GM21381 (cell line): Measurements from ENCODE around the gene CARNS1.

Experiments
- ATAC-seq: cut with Tn5 transposase; IDR thresholded peaks from one replicate; pipeline ENCODE4 v1.9.1; 2021; ENCODE audit warnings: mild to moderate bottlenecking, moderate library complexity; ENCODE audit not compliant: unreplicated experiment

The CARNS1 gene

DNA sequence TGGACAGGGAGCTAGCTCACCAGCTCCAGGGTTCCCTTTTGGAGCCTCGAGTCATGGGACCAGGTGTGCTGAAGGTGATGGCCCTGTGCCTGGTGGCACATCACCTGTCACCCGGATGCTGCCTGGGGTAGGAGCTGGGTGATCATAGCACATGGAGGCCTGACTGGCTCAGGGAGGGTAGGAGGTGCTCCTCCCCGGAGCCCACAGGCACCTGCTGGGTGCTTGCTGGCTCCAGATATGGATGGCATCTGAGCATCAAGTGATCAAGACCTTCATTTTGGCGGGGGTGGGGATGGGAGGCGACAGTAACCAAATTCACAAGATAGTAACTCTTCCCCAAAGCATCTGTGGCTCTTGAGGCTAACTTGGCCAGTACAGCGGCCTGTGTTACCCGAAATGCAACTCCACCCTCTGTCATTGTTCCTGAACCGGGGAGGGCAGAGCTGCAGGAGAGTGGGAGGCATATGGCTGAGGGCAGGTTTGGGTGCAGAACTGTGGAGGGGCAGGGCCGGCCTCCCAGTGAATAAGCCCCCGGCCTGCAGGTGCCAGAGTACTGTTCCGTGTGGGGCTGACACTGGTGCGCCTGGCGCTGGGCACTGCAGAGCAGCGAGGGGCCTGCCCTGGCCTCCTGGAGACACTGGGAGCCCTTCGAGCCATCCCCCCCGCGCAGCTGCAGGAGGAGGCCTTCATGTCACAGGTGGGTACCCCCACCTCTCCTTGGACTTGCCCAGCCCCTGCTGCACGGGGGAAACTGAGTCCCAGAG, 6.9 kb upstream of the CARNS1 start:
- ATAC-seq = peak; percentile 4

DNA sequence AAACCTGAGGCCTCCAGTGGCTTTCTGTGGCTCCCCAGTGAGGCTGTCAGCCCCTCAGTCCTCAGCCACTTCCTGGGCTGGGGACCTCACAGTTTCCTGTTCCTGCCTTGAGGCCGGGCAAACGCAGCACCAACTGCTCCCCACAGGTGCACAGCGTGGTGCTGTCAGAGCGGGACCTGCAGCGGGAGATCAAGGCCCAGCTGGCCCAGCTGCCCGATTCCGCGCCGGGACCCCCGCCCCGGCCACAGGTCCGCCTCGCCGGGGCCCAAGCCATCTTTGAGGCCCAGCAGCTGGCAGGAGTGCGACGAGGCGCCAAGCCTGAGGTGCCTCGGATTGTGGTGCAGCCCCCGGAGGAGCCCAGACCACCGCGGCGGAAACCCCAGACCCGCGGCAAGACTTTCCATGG, 6.2 kb upstream of the CARNS1 start:
- peak; percentile 47 for ATAC-seq

DNA sequence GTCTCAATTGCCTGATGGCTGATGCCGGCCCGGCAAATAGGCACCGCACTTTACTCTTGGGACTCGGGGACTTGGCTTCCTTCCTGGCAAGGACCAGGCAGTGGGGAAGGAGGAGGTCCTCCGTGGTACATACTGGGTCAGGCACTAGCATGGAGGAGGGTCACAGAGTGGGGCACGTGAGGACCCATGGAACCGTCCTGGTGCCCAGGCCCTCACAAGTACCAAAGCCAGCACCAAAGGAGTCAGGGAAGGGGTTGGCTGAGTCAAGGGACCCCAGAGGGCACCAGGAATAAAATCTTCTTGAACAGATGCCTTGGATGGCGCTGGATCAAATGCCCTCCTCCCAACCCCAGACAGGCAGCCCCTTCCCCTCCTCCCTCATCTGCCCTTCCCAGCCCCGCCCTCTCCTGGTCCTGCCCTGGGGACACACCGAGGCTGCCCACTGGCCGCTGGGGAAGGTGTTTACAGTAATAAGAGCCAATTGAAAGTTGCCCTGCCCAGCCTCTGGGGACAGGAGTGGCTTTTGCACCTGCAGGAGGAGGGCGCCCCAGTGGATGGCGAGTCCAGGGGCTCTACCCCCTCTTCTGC, 5.6 kb upstream of the CARNS1 start:
- ATAC-seq = no peak

DNA sequence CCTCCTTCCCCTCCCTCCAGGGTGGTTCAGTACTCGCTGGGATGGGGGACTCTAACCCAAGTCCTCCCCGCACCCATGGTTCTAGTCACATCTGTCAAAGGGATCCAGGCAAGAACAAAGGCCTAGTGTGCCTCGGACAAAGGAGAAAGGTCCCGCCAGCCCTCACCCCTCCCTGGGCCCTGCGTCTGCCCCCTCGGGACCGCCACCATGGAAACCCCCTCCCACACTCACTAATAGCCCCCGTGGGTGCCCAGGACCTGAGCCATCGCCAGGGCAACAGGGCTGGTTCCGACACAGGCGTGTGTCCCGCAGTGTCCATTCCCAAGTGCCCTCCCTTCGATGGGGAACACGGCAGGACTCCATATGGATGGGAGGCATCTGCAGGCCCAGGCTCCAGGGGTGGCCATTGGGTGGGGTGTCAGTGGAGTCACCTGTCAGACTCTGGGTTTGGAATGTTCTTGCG, 5.1 kb upstream of the CARNS1 start:
- no peak for ATAC-seq

DNA sequence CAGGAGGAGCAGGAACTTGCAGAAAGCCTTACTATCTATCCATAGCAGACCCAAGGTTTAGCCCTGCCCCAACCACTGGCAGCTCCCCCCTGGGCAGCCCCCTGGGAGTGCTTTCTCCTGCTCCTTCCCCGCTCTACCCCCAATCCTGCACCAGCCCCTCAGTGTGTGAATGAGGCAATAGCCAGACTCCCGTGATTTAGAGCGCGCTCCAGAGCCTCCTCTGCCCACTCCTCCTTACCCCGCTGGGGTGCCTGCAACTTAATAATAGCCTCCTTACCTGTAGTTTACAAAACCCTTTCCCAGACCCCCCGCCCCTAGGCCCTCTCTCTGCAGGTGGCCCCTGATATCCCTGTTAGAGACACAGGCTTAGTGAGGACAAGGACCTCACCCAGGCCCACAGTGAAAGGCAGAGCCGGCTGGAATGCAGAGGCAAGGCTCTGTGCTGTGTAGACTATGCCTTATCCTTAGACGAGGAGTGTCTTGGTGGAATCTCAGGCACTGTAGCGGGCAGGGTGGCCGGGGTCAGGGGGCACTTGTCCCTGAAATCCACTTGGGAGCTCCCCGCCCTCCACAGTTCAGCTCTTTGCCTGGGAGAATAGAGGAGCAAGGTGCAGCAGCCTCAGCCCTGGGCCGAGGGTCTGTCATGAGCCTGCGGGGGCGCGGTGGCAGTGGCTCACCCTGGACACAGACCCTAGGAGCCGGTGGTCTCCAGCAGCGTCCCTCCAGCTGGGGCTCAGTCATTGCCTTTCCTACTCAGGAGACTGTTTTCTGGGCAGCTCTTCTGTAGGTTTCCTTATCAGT, 4.3 kb upstream of the CARNS1 start:
- no peak for ATAC-seq

DNA sequence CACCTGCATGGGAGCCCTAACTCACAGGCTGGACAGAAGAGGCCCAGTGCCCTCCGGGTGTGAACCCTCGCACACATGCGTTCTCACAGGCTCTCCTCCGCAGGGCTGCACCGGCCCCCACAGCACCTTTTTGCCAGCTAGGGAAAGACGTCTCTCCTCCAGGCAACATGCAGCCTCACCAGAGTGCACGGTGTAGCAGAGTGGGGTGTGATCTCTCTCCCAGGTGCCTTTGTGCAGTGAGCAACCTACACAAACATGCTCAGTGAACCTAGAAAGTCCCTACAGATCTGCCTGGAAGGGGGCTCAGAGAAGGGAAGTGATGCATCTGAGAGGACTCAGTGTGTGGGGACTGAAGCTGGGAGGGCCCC, 3.7 kb upstream of the CARNS1 start:
- ATAC-seq = no peak

DNA sequence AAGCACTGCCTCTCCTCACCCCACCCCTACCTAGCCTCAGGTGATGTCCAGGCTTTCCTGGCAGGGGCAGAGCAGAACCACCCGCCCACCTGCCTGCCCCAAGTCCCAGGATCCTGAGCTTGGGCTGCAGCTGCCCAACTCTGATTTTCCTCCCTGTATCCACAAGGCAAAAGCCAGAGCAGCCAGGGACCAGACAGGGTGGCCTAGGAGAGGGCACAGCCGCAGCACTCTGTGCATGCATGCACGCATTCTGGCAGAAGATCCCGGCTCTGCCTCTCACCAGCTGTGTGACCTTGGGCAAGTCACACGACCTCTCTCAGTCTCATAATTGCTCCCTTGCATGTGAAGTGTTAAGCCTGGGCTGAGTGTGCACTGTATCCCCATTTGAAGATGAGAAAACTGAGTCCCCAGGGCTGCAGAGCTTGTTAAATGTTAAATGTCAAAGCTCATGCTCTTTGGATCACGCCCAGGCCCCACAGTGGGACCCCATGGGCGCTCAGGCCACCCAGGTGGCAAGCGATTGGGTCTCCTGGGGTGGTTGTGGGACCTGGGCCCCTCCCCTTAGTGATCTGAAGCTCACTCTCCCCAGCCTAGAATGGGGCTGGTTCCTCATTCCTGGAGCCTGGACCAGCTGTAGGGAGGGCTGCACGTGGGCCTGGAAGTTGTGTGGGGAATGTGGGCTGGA, 2.8 kb upstream of the CARNS1 start:
- ATAC-seq = no peak

DNA sequence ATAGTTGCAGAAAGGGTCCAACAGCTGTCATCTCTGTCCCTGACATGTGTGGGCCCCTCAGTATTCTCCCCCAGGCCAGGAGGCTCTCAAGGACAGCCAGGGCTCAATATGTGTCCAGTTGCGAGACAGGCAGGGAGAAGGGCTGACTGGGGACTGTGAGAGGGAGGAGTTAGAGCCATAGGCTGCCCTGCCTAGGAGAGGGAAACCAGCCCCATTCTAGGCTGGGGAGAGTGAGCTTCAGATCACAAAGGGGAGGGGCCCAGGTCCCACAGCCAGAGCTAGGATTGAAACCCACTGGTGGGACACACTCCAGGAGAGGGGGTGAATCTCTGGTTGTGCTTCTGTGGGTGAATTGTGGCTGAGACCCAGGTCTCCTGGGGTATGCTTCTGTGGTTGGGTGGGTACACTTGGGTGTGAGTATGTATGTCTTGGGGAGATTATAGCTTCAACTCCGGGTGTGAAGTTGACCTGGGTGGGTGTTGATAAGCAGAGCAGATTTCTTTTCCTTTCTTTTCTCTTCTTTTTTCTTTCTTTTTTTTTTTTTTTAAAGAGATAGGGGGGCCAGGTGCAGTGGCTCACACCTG, 2.1 kb upstream of the CARNS1 start:
- no peak for ATAC-seq

DNA sequence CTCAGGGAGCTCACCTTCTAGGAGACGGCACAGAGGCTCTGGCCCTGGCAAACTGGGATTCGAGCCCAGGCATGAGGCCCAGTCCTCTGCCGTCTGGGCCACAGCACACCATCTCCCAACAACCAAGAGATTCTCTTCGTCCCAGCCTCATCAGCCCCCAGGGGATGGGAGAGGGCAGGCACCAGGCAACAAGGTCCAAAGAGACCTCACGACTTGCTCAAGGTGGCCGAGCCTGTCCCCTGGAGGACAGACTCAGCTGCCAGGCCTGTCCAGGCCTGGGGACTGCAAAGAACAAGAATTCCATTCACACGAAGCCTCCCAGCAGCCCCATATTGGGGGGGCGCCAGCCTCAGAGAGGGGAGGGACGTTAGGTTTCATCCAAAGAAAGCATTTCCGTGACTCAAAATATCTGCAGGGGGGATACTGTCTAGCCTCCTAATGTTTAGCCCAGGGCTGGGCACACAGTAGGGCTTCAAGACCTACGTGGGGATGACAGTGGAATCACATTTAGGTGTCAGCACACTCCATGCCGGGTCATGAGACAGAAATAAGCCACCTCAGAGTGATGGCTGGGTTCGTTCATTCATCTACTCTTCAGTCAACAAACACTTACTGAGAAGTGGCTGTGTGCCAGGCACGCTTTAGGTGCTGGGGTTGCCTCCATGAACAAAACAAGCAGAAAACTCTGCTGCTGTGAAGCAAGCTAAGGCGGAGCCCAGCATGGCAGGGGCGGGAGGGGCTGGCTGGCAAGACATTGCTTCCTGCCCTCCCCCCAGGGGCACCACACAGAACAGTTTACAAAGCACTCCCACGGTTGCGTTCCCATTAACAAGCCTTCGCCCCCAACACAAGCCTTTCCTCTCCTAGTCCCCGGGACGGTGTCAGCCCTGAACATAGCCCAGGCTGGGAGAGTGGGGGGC, 1.2 kb downstream of the CARNS1 start:
- no peak for ATAC-seq

DNA sequence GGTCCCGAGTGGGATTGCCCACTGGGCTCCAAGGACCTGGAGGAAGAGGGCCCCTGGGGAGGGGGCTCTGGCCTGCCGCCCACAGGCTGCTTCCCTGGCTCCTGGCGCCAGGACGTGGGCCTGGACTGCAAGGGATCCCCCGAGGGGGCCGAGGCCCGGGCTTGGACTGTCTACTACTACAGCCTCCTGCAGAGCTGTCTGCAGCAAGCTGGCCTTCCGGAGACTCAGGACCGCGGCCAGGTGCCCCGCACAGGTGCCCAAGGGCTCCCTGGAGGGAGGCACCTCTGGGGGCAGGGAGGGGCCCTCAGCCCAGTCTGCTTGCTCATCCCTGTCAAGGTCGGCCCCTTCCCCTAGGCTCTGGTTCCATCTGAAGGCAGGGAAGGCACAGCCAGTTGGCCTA, 1.9 kb downstream of the CARNS1 start:
- no peak for ATAC-seq

DNA sequence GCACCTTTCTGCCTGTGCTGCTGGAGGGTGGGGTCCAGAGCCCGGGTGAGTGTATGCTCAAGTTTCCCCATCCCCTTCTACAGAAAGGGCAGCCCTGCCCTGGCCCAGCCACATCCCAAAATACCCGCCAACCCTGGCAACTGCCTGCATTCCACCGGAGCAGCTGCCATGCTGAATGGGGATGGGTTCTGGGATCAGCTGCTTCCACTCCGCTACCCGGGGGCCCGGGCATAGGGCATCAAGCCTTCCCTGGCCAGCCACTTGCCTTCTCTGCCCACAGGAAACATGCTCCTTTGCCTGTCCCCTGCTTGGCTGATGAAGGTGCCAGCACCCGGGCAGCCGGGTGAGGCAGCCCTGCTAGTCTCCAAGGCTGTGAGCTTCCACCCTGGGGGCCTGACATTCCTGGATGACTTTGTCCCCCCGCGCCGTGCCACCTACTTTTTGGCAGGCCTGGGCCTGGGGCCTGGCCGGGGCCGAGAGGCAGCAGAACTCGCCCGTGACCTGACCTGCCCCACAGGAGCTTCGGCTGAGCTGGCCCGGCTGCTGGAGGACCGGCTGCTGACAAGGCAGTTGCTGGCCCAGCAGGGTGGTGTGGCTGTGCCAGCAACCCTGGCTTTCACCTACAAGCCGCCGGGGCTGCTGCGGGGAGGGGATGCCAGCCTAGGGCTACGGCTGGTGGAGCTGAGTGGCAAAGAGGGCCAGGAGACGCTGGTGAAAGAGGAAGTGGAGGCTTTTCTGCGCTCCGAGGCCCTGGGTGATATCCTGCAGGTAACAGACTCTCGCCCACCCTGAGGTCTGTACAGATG, 3.2 kb downstream of the CARNS1 start:
- ATAC-seq = no peak

DNA sequence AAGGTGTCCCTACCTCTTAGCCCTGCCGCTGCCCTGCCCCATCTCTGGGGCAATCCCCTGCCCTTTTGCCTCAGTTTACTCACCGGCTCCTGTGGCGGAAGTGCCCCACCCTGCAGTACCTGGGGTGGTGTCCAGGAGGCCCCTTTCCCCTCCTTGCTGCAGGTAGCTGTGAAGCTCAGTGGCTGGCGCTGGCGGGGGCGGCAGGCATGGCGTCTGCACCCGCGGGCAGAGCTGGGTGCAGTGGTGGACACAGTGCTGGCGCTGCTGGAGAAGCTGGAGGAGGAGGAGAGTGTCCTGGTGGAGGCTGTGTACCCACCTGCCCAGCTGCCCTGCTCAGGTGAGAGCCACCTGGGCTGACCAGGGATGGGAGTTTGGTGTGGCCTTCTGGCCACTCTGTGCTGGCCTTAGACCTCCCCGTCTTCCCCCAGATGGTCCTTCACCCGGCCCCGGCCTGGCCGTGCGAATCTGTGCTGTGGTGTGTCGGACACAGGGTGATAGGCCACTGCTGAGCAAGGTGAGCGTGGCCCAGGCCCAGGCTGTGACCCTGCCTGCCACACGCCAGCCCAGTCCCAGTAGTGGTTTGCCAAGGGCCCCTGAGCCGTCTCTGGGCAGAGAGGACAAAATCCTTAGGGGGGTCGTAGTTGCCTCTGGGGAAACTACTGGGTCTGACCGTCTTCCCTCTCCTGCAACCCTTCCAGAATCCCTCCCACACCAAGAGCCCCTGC, 4.0 kb downstream of the CARNS1 start:
- no peak for ATAC-seq

DNA sequence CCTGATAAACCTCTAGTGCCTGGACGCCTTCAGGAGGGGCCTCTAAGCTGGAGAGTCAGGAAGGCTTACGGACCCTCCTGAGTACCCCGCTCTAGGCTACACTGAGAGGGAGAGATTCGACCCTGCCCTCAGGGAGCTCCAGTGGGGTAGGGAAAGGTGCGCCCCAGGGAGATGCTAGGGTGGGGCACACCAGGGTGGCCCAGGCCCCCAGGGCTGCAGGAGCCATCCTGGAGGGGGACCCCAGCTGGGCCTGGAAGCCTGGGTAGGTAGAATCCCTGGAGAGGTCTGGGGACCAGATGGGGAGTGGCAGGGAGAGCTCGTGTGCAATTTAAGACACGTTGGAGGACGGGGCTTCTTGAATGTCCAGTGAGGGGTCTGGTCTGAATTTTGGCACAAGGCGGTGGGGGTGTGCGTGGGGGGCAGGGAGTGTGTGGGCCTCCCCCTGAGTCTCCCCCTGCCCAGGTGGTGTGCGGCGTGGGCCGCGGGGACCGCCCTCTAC, 4.7 kb downstream of the CARNS1 start:
- no peak for ATAC-seq

DNA sequence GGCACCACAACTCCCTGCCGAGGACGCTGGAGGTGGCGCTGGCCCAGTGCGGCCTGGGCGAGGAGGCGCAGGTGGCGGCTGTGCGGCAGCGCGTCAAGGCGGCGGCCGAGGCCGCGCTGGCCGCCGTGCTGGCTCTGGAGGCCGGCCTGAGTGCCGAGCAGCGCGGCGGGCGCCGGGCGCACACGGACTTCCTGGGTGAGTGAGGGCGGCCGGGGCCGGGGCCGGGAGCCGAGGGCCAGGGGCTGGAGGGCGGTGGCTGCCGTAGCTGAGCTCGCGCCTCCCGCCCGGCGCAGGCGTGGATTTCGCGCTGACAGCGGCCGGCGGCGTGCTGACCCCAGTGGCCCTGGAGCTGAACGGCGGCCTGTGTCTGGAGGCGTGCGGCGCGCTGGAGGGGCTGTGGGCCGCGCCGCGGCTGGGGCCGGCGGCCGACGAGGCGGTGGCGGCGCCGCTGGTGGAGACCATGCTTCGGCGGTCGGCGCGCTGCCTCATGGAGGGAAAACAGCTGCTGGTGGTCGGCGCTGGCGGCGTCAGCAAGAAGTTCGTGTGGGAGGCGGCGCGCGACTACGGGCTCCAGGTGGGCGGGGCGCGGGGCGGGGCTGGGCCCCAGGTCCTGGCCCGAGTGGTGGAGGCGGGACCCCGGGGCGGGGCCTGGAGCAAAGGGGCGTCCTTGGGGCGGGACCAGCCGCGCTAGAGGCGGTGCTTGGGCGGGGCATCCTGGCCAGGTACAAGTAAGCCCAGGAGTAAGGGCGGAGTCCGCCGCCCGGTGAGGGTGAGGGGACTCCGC, 5.4 kb downstream of the CARNS1 start:
- peak; percentile 79 for ATAC-seq

DNA sequence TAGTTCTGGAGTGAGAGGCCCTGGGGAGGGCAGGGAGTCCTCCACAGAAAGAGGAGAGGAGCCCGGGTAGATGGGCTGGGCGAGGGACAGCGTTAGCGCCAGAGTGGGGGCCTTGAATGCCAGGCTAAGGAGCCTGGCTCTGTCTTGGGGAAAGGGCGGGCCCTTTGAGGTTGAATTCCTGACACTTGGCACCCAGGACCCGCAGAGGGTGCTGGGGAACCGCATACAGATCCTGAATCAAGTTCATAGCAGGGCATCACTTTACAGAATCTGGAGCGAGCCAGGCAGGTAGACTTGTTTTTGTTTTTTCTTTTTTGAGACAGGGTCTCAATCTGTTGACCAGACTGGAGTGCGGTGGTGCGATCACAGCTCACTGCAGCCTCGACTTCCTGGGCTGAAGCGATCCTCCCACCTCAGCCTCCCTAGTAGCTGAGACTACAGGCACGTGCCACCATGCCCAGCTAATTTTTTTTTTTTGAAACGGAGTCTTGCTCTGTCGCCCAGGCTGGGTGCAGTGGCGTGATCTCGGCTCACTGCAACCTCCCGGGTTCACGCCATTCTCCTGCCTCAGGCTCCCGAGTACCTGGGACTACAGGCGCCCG, 6.1 kb downstream of the CARNS1 start:
- ATAC-seq = no peak

DNA sequence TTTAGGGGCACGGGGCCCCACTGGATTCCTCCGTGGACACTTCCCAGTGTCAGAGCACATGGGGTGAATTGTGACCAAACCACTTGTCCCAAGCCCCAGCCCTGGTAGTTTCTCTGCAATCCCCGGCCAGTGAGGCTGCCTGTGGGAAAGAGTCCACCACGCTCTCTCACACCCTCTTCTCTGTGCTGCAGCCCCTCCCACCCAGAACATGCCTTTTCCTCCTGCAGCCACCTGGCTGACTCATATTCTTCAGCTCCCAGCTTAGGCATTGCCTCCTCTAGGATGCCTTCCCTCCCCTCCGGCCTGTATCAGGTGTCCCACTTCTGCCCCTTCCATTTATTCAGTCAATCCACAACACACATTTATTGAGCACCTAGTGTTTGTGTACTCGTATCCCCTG, 7.4 kb downstream of the CARNS1 start:
- ATAC-seq = no peak

DNA sequence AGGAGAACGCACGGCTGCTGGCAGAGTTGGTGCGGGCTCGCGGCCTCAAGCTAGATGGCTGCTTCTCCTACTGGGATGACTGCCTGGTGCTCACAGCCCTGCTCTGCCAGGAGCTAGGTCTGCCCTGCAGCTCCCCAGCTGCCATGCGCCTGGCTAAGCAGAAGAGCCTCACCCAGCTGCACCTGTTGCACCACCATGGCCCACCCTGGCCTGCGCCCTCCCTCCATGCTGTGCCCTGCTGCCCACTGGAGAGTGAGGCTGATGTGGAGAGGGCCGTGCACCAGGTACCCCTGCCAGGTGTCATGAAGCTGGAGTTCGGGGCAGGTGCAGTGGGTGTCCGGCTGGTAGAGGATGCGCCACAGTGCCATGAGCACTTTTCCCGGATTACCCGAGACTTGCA, 8.0 kb downstream of the CARNS1 start:
- no peak for ATAC-seq
